GM18505 (cell line): Measurements from ENCODE around the gene POLA1.

Source experiments
- ATAC-seq: cut with Tn5 transposase; IDR thresholded peaks from one replicate; pipeline ENCODE4 v1.9.1; 2021; ENCODE audit not compliant: unreplicated experiment
- POLR2A ChIP-seq: IDR thresholded peaks from 4 replicates; pipeline ENCODE4 v1.6.1; 2011; ENCODE audit warnings: borderline replicate concordance; ENCODE audit not compliant: insufficient read depth, insufficient read length; ENCODE audit errors: extremely low read depth

The POLA1 gene

GRCh38 chrX:24999511-24999910 lies 305.8 kb downstream of the POLA1 start:
- ATAC-seq: no peak
- TF ChIP-seq POLR2A: no peak

- no peak for ATAC-seq
- no peak for TF ChIP-seq POLR2A
Observed at GRCh38 chrX:25001808-25002660, 308.3 kb downstream of the POLA1 start.

GRCh38 chrX:25002661-25003020 lies 308.9 kb downstream of the POLA1 start:
- no peak for ATAC-seq
- no peak for TF ChIP-seq POLR2A

GRCh38 chrX:25003066-25003849 lies 309.5 kb downstream of the POLA1 start:
- ATAC-seq: no peak
- TF ChIP-seq POLR2A: no peak

GRCh38 chrX:25004040-25004439 lies 310.3 kb downstream of the POLA1 start:
- no peak for ATAC-seq
- TF ChIP-seq POLR2A: no peak

- no peak for TF ChIP-seq POLR2A
- no peak for ATAC-seq
Observed at GRCh38 chrX:25004485-25005032, 310.8 kb downstream of the POLA1 start.

GRCh38 chrX:25005034-25005381 lies 311.3 kb downstream of the POLA1 start:
- no peak for ATAC-seq
- TF ChIP-seq POLR2A: no peak

- no peak for ATAC-seq
- no peak for TF ChIP-seq POLR2A
Observed at GRCh38 chrX:25005382-25006185, 311.9 kb downstream of the POLA1 start.

GRCh38 chrX:25006586-25007058 lies 312.9 kb downstream of the POLA1 start:
- TF ChIP-seq POLR2A: no peak
- ATAC-seq: no peak

GRCh38 chrX:25007059-25008053 lies 313.6 kb downstream of the POLA1 start:
- no peak for TF ChIP-seq POLR2A

GRCh38 chrX:25009407-25009806 lies 315.7 kb downstream of the POLA1 start:
- ATAC-seq: no peak
- TF ChIP-seq POLR2A: no peak

More at GRCh38 chrX:25007059-25008053, 313.6 kb downstream of the POLA1 start:
- no peak for ATAC-seq

- TF ChIP-seq POLR2A: no peak
- ATAC-seq: no peak
Observed at GRCh38 chrX:25010784-25011588, 317.3 kb downstream of the POLA1 start.
